Stomach (tissue), 9 donors: ENCODE results near the gene RGSL1. TPM values are rescaled to one million over a fixed set of nuclear protein-coding genes. Genes with fewer than 3 reads are reported as not detected.

Experiments used
- DNase-seq, 2 donors: peaks; one replicate each; pipeline versions ENCODE4 v3.0.0 to v3.0.0-alpha.2; 2013 to 2019
- H3K27ac ChIP-seq, 5 donors: fragments of 200-600 bp in 4 of 5; sonication (generic) in 4 of 5; one replicate each; pipeline ENCODE4 v1.5.1; 2013 to 2019; ENCODE audit warnings: mild to moderate bottlenecking in 1 of 5, moderate library complexity in 1 of 5
- H3K27me3 ChIP-seq, 3 donors: fragments of 200-600 bp; sonication (generic); one replicate each; pipeline ENCODE4 v1.5.1; 2017 to 2019; ENCODE audit warnings: mixed run types in 1 of 3
- H3K36me3 ChIP-seq, 4 donors: fragments of 200-600 bp; sonication (generic); 1 replicate in 3 of 4; 2 replicates in 1 of 4; pipeline ENCODE4 v1.5.1; 2016 to 2019
- H3K4me1 ChIP-seq, 4 donors: fragments of 200-600 bp; sonication (generic); one replicate each; pipeline ENCODE4 v1.5.1; 2016 to 2019
- H3K4me3 ChIP-seq, 4 donors: fragments of 200-600 bp; sonication (generic) in 3 of 4; one replicate each; pipeline ENCODE4 v1.5.1; 2016 to 2019; ENCODE audit warnings: mild to moderate bottlenecking in 1 of 4
- H3K9me3 ChIP-seq, 4 donors: fragments of 200-600 bp; sonication (generic); one replicate each; pipeline ENCODE4 v1.5.1; 2016 to 2019
- EP300 ChIP-seq: sonication (generic); formaldehyde crosslinking; IDR thresholded peaks from one replicate; pipeline ENCODE4 v1.6.1; 2017; ENCODE audit warnings: antibody characterized with exemption
- POLR2A ChIP-seq, 4 donors: fragments of 450-650 bp; IDR thresholded peaks; one replicate each; pipeline ENCODE4 v1.6.1; 2016; ENCODE audit warnings: antibody characterized with exemption in 4 of 4, control low read depth in 2 of 4, mild to moderate bottlenecking in 1 of 4, moderate library complexity in 1 of 4
- POLR2AphosphoS5 ChIP-seq, 3 donors: sonication (generic); formaldehyde crosslinking; IDR thresholded peaks; one replicate each; pipeline ENCODE4 v1.6.1; 2016; ENCODE audit warnings: antibody characterized with exemption in 3 of 3
- WGBS, 5 donors: extraction: QIAGEN DNeasy Blood & Tissue Kit in 3 of 5; methylation state at CpG; one replicate each; pipeline versions ENCODE4 v1.1.5 to v1.1.7; 2013 to 2018; 5-methylcytosine and 5-hydroxymethylcytosine counted together
- intact Hi-C: fragments of 100-400 bp; cut with DNase I; formaldehyde crosslinking; loops from one replicate; pipeline ENCODE4 v1.15.1; 2023; ENCODE audit warnings: low total_unique reads
- polyA plus RNA-seq, 3 donors: library from polyadenylated mRNA; stranded (reverse); fragments of 200-250 nt; gene quantifications; one replicate each; pipeline ENCODE4 v1.2.3, GENCODE V29; 2013
- total RNA-seq, 5 donors: library from RNA; depleted of rRNA; stranded (reverse); fragments of >200 nt; gene quantifications; one replicate each; pipeline versions ENCODE4 v1.1.0 to v1.2.3, GENCODE V29; 2014 to 2016
- TF ChIP-seq, protein P1 (sequence below), 7 experiments: fragments of 450-650 bp in 4 of 7; fragments of 200-600 bp in 3 of 7; sonication (generic) in 3 of 7; IDR thresholded peaks; one replicate each; pipeline ENCODE4 v1.5.1; 2016 to 2019; ENCODE audit warnings: antibody characterized with exemption in 7 of 7, control low read depth in 2 of 7, mild to moderate bottlenecking in 1 of 7
- donor health status: healthy with polysubstance abuse.
- donor health status: Bipolar disorder and iron deficiency.
- donor health status: healthy.

The RGSL1 gene
- total and polyA plus RNA-seq, 8 donors = not detected

GRCh38 chr1:182533896-182534295 lies 84.0 kb downstream of the RGSL1 start:
- Histone ChIP-seq H3K4me1 (no peaks in the 10 kb centered on the region), H3K9me3 (peaks cover 0 to 4% (median 1%) of the 10 kb centered on the region in 4 donors), H3K27ac (no peak overlapping the region), H3K36me3 (no peaks in the 10 kb centered on the region), H3K27me3 (no peaks in the 10 kb centered on the region), H3K4me3 (no peak overlapping the region)
- intact Hi-C loops = no loop called here
- WGBS, 5 donors = 92 to 97% (median 94%) methylated on average over 2 of the region's 2 CpGs
- TF ChIP-seq EP300 = no peak
- TF ChIP-seq, protein P1, sequence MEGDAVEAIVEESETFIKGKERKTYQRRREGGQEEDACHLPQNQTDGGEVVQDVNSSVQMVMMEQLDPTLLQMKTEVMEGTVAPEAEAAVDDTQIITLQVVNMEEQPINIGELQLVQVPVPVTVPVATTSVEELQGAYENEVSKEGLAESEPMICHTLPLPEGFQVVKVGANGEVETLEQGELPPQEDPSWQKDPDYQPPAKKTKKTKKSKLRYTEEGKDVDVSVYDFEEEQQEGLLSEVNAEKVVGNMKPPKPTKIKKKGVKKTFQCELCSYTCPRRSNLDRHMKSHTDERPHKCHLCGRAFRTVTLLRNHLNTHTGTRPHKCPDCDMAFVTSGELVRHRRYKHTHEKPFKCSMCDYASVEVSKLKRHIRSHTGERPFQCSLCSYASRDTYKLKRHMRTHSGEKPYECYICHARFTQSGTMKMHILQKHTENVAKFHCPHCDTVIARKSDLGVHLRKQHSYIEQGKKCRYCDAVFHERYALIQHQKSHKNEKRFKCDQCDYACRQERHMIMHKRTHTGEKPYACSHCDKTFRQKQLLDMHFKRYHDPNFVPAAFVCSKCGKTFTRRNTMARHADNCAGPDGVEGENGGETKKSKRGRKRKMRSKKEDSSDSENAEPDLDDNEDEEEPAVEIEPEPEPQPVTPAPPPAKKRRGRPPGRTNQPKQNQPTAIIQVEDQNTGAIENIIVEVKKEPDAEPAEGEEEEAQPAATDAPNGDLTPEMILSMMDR (IDR thresholded peaks at IDR 0.05) = no peak
- no peak for TF ChIP-seq POLR2A (IDR thresholded peaks at IDR 0.05)
- TF ChIP-seq POLR2AphosphoS5 (IDR thresholded peaks at IDR 0.05) = no peak
- no peak for DNase-seq

DNA sequence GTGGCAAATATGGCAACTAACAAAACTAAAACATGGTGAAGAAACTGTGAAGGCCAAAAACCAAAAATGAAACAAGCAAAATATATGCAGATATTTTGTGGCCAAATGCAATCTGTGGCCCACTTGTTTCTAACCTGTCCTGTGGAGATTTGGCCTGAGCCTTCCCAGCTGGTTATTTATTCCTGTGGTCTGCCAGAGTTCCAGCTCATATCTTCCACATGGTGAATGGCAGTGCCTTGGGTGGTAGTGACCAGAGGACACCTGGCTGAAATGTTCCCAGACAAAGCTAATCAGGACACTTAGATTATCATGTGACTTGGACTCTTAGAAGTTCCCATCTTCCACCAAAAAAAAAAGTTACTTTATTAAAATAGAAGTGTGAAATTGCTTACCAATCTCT lies 99.4 kb downstream of the RGSL1 start:
- Histone ChIP-seq H3K9me3 (peaks cover 0 to 17% (median 11%) of the 10 kb centered on the region in 4 donors), H3K27me3 (no peaks in the 10 kb centered on the region), H3K27ac (no peak overlapping the region), H3K4me1 (no peaks in the 10 kb centered on the region), H3K36me3 (no peaks in the 10 kb centered on the region), H3K4me3 (no peak overlapping the region)
- intact Hi-C loops = no loop called here
- no peak for DNase-seq
- TF ChIP-seq EP300 (no peak), POLR2A (IDR thresholded peaks at IDR 0.05) (no peak)

- WGBS, 5 donors = 15 to 25% (median 16%) methylated on average over 1 of the region's 1 CpG
- DNase-seq = no peak
Measured at GRCh38 chr1:182549811-182550210, 99.9 kb downstream of the RGSL1 start.

GRCh38 chr1:182552527-182552926 lies 102.6 kb downstream of the RGSL1 start:
- no peak overlapping the region for H3K4me3 ChIP-seq
- TF ChIP-seq POLR2AphosphoS5 (IDR thresholded peaks at IDR 0.05) = no peak
- no peak for TF ChIP-seq EP300
- TF ChIP-seq, protein P1 (IDR thresholded peaks at IDR 0.05) = no peak
- TF ChIP-seq POLR2A (IDR thresholded peaks at IDR 0.05) = no peak
- no peak overlapping the region for H3K27ac ChIP-seq
- no peaks in the 10 kb centered on the region for H3K4me1 ChIP-seq
- no peak for DNase-seq
- H3K36me3 ChIP-seq = no peaks in the 10 kb centered on the region
- 86 to 97% (median 91%) methylated on average over 2 of the region's 2 CpGs for WGBS, 5 donors
- intact Hi-C loops = no loop called here
- peaks cover 0 to 17% (median 11%) of the 10 kb centered on the region in 4 donors for H3K9me3 ChIP-seq
- no peaks in the 10 kb centered on the region for H3K27me3 ChIP-seq

More at GRCh38 chr1:182549811-182550210, 99.9 kb downstream of the RGSL1 start:
- Histone ChIP-seq H3K9me3 (peaks cover 0 to 17% (median 11%) of the 10 kb centered on the region in 4 donors), H3K36me3 (no peaks in the 10 kb centered on the region), H3K4me1 (no peaks in the 10 kb centered on the region), H3K27me3 (no peaks in the 10 kb centered on the region), H3K4me3 (no peak overlapping the region), H3K27ac (no peak overlapping the region)
- intact Hi-C loops = no loop called here
- TF ChIP-seq EP300 (no peak), POLR2AphosphoS5 (IDR thresholded peaks at IDR 0.05) (no peak), POLR2A (IDR thresholded peaks at IDR 0.05) (no peak)
- TF ChIP-seq, protein P1 (IDR thresholded peaks at IDR 0.05) = no peak

DNA sequence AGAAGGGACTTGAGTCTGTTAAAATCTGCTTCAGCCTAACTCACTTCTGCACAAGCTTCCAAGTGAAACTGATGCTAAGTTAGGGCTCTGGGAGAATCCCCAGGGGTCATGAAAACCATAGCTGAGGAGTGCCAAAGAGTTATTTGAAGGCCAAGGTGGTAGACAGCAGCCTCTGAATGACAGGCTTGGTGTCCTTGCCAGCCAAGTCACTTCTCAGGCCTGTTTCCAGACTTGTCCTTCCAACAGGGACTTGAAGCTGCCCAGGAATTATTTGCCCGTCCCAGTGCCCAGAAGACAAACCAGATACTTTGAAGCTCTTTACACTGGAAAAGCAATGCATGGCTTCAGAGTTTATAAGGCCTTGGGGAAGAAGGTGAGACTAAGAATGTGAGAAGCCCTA lies 105.5 kb downstream of the RGSL1 start:
- WGBS, 5 donors = 78 to 93% (median 88%) methylated on average over 1 of the region's 1 CpG
- H3K4me1 ChIP-seq = no peaks in the 10 kb centered on the region
- intact Hi-C loops = no loop called here
- H3K27me3 ChIP-seq = no peaks in the 10 kb centered on the region
- no peaks in the 10 kb centered on the region for H3K36me3 ChIP-seq
- no peak for DNase-seq
- no peak for TF ChIP-seq EP300
- no peak for TF ChIP-seq POLR2A (IDR thresholded peaks at IDR 0.05)
- TF ChIP-seq, protein P1 (IDR thresholded peaks at IDR 0.05) = no peak
- no peak for TF ChIP-seq POLR2AphosphoS5 (IDR thresholded peaks at IDR 0.05)
- H3K27ac ChIP-seq = no peak overlapping the region
- H3K4me3 ChIP-seq = no peak overlapping the region
- H3K9me3 ChIP-seq = peaks cover 0 to 17% (median 11%) of the 10 kb centered on the region in 4 donors
